ENCODE measurements around the gene SLC34A3.

The SLC34A3 gene

DNA sequence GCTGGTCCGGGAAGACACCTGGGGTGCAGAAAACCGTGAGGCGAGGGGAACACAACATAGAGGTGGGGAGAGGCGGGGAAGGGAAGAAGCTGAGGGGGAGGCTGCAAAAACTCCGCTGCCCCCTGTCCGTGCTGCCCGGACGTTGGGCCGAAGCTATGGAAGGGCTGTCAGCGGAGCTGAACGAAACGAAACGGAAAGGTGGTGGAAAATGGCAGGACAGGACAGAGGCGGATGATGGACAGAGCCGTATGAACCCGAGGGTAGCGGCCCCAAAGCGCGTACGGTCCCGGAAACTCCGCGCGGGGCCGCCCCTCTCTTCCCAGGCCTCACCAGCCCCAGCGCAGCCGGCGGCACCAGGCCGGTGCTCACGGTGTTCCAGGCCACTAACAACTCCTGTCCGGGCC is 42.6 kb upstream of the SLC34A3 start:
- peak overlapping the region; percentile 93 to 100 (median 99) for H3K4me2 ChIP-seq
- no peaks in the 10 kb centered on the region for H3K9me3 ChIP-seq (replicated peaks in 1 of 11)
- peaks cover 48 to 66% (median 59%) of the 10 kb centered on the region in 10 experiments for H3K4me1 ChIP-seq
- H3K4me3 ChIP-seq: peak overlapping the region; percentile 83 to 99 (median 98)
- H3K27ac ChIP-seq: peak overlapping the region; percentile 82 to 94 (median 89)
- H3K9ac ChIP-seq: peak overlapping the region; percentile 86 to 95 (median 93)
- no peaks in the 10 kb centered on the region for H3K27me3 ChIP-seq
- H4K20me1 ChIP-seq: peaks cover 12 to 93% (median 79%) of the 10 kb centered on the region in 11 experiments; a peak in 21 of 22 replicates
- TF ChIP-seq Cebpa-rat (IDR thresholded peaks at IDR 0.05): no peak
- peaks cover 47 to 81% (median 68%) of the 10 kb centered on the region in 11 experiments for H3K36me3 ChIP-seq

DNA sequence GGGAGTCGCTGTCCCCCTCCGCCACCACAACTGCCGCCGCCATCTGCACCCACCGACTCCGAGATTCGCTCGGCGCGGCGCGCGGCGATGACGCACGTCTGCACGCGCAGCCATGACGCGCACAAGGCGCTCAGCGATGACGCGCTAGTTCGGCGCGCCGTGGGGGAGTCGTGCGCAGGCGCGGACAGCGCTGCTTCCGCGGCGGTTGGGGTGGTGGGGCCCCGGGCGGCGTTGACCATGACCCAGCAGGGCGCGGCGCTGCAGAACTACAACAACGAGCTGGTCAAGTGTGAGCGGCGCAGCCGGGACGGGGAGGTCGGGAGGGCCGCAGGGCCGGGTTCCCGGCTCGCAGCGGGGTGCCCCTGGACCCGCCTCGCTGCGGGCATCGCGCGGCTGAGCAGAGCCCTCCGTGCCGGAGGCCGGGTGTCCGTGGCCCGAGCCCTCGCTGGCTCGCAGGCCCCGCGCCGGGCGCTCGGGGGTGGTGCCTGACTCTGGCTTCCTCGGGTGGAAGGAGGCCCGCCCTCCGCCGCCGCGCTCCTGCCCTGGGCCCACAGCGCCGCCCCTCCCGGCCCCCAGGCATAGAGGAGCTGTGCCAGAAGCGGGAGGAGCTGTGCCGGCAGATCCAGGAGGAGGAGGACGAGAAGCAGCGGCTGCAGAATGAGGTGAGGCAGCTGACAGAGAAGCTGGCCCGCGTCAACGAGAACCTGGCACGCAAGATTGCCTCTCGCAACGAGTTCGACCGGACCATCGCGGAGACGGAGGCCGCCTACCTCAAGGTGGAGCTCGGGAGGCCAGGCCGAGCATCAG is 42.0 kb upstream of the SLC34A3 start, which contains the start of the genes ANAPC2 and SSNA1:
ANAPC2 (minus strand) TSS at position 71 of the 807 bp plus-strand sequence; CDS start at position 43, 28 bp downstream.
SSNA1 (plus strand) TSS at position 187 of the 807 bp plus-strand sequence; CDS start at position 238, 51 bp downstream.
- H3K4me2 ChIP-seq: peak within 1 kb of the TSS; percentile 93 to 100 (median 100)
- H3K36me3 ChIP-seq: peaks cover 41 to 80% (median 62%) of the 10 kb centered on the region in 11 experiments
- peaks cover 12 to 96% (median 83%) of the 10 kb centered on the region in 11 experiments; a peak in 21 of 22 replicates for H4K20me1 ChIP-seq
- no peak for TF ChIP-seq Cebpa-rat (IDR thresholded peaks at IDR 0.05)
- no peaks in the 10 kb centered on the region for H3K27me3 ChIP-seq
- H3K9ac ChIP-seq: peak within 1 kb of the TSS; percentile 86 to 95 (median 93)
- no peaks in the 10 kb centered on the region for H3K9me3 ChIP-seq (replicated peaks in 1 of 11)
- H3K4me3 ChIP-seq: peak within 1 kb of the TSS; percentile 83 to 99 (median 98)
- H3K27ac ChIP-seq: peak within 1 kb of the TSS; percentile 82 to 94 (median 89)
- H3K4me1 ChIP-seq: peaks cover 48 to 70% (median 60%) of the 10 kb centered on the region in 10 experiments

DNA sequence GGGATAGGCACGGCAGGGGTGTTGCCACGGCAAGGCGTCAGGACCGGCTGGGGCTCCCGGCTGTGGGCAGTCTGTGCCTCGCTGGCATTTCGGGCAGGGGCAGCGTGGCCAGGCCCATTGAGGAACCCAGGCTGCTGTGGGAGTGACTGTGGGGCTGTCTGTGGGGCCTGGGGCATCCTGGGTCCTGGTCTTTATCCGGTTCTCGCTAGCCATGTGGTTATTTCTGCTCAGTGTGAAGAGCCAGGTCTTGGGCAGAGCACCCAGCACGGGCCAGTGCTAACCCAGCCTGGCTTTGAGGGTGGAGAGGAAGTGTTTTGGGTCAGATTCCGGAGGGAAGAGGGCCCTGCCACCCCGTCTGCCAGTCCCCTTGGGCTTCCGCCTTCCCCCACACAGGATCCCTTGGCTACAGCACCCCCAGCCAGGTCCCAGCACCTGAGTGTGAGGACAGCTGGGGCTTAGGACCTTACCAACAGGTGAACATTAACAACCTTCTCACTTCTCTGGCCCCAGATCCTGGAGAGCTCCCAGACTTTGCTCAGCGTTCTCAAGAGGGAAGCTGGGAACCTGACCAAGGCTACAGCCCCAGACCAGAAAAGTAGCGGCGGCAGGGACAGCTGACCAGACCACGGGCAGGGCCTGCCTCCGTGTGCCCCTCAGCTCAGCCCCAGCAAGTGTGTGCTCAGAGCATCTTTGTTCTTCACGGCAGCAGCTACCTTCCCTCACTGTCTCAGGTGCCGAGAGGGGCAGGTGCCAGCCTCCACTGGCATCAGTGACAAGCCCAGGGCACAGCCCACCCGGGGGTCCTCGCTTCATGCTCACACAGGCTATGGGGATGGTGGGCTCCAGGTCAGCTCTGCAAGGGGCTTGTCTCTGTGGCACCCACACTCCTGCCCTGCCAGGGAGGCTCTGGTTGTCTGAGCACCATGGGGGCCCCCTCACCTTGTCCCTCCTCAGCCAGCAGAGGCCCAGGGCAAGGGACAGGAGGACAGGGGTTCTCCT is 41.1 kb upstream of the SLC34A3 start:
- peak overlapping the region; percentile 82 to 94 (median 89); a peak in 21 of 22 replicates for H3K27ac ChIP-seq
- H3K27me3 ChIP-seq: no peaks in the 10 kb centered on the region
- H3K9ac ChIP-seq: peak overlapping the region; percentile 86 to 95 (median 93)
- H4K20me1 ChIP-seq: peaks cover 12 to 96% (median 85%) of the 10 kb centered on the region in 11 experiments; a peak in 21 of 22 replicates
- no peak for TF ChIP-seq Cebpa-rat (IDR thresholded peaks at IDR 0.05)
- peaks cover 48 to 79% (median 65%) of the 10 kb centered on the region in 10 experiments for H3K4me1 ChIP-seq
- H3K4me2 ChIP-seq: peak overlapping the region; percentile 92 to 100 (median 100)
- peaks cover 32 to 76% (median 53%) of the 10 kb centered on the region in 11 experiments for H3K36me3 ChIP-seq
- H3K4me3 ChIP-seq: peak overlapping the region; percentile 83 to 99 (median 98)
- no peaks in the 10 kb centered on the region for H3K9me3 ChIP-seq (replicated peaks in 1 of 11)

DNA sequence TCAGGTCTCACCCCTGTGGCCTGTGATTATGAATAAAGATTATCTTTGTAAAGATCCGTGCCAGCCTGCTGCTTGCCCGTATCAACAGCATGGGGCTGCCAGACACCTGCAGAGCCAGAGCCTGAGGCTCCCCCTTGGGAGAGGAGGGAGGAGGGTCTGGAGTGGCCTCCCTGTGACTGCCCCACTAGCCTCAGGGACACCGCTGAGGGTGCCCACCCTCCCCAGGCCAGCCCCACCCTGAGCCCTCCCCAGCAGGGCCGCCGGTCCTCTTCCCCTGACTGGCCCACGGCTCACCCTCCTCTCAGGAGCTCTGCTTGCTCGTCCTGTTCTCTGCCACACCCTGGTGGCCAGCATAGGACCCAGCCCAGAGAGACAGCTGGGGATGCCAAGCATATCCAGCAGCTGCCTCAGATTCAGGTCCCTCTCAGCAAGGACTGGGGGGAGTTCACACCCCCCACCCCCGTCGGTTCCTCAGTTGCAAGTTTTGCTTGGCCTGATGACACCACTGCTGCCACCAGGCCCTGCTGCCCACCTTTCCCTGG is 40.3 kb upstream of the SLC34A3 start:
- Histone ChIP-seq H3K4me3 (peak overlapping the region; percentile 83 to 99 (median 98); a peak in 18 of 20 replicates), H3K27ac (peak overlapping the region in 9 of 11 experiments; percentile 82 to 94 (median 89); a peak in 13 of 22 replicates)

DNA sequence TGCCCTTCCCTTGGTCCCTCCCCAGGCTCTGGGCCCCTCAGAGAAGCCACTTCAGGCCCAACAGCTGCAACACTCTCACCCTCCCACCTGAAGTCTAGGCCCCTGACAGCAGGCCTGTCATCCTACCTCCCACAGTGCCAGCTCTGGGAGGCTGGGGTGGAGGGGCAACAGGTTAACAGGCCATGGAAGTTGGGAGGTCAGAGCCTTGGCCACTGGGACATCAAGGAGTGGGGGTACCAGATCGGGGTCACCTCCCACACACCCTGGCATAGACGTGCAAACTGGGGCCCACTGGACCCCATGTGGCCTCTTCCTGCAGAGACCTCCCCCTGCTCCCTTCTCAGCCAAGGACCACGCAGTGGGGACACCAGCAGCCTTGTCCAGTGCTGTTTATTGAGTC is 39.5 kb upstream of the SLC34A3 start:
- Histone ChIP-seq H3K4me2 (peak overlapping the region; percentile 92 to 100 (median 100); a peak in 21 of 22 replicates), H3K27ac (peak overlapping the region in 8 of 11 experiments; percentile 5 to 49 (median 17); a peak in 7 of 22 replicates), H3K4me1 (peaks cover 42 to 81% (median 61%) of the 10 kb centered on the region in 10 experiments), H3K36me3 (peaks cover 16 to 74% (median 41%) of the 10 kb centered on the region in 11 experiments), H3K27me3 (no peaks in the 10 kb centered on the region), H3K9ac (peak overlapping the region; percentile 43 to 95 (median 93); a peak in 19 of 22 replicates), H3K4me3 (peak overlapping the region in 3 of 10 experiments; percentile 32 to 99 (median 98); a peak in 4 of 20 replicates), H3K9me3 (replicated peaks in 1 of 11) (no peaks in the 10 kb centered on the region), H4K20me1 (peaks cover 12 to 96% (median 83%) of the 10 kb centered on the region in 11 experiments; a peak in 21 of 22 replicates)
- no peak for TF ChIP-seq Cebpa-rat (IDR thresholded peaks at IDR 0.05)

More for the DNA sequence above, 40.3 kb upstream of the SLC34A3 start:
- H3K36me3 ChIP-seq: peaks cover 24 to 76% (median 45%) of the 10 kb centered on the region in 11 experiments
- no peak for TF ChIP-seq Cebpa-rat (IDR thresholded peaks at IDR 0.05)
- peak overlapping the region; percentile 86 to 95 (median 93) for H3K9ac ChIP-seq
- peaks cover 12 to 96% (median 83%) of the 10 kb centered on the region in 11 experiments; a peak in 21 of 22 replicates for H4K20me1 ChIP-seq
- peak overlapping the region; percentile 92 to 100 (median 100) for H3K4me2 ChIP-seq
- no peaks in the 10 kb centered on the region for H3K27me3 ChIP-seq
- peaks cover 48 to 83% (median 66%) of the 10 kb centered on the region in 10 experiments for H3K4me1 ChIP-seq
- H3K9me3 ChIP-seq (replicated peaks in 1 of 11): no peaks in the 10 kb centered on the region

DNA sequence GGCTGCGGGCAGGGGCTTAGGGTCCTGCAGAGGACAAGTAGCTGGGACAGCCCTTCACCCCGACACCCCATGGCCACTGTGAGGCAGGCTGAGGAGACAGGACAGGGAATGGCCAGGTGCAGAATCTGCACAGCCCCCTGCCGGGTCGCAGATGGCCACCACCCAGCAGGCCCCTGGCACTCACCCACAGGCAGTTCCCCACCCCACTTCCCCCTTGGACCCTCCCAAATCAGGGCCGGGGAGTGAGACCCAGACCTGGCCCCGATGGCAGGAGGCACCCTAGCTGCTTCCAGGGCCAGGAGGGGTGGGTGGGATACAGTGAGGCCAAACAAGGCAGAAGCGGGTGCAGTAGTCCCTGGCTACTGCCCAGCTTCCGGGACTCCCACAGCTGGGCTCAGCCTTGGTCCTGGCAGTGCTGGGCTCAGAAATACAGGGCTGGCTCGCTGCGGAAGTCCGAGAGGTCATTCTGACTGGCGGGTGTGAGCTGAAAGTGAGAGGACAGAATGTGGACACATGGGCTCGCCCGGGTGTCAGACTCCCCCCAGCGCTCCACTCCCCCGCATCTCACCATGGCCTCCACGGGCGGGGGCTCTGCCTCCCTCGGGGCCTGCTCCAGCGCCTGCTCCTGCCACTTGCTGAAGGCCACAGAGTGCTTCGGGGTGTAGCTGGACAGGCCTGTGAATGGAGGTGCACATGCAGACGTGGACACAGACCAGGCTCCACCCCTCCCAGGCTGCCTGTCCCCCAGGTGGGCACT is 38.8 kb upstream of the SLC34A3 start:
- H3K9ac ChIP-seq: peak overlapping the region in 10 of 11 experiments; percentile 43 to 95 (median 93); a peak in 17 of 22 replicates
- no peak overlapping the region; a peak in 2 of 22 replicates for H3K27ac ChIP-seq
- peak overlapping the region; percentile 92 to 100 (median 100); a peak in 18 of 22 replicates for H3K4me2 ChIP-seq
- no peak for TF ChIP-seq Cebpa-rat (IDR thresholded peaks at IDR 0.05)
- no peaks in the 10 kb centered on the region for H3K27me3 ChIP-seq
- H4K20me1 ChIP-seq: peaks cover 12 to 96% (median 83%) of the 10 kb centered on the region in 11 experiments; a peak in 21 of 22 replicates
- H3K4me1 ChIP-seq: peaks cover 36 to 80% (median 57%) of the 10 kb centered on the region in 10 experiments
- peaks cover 15 to 68% (median 34%) of the 10 kb centered on the region in 11 experiments; a peak in 21 of 22 replicates for H3K36me3 ChIP-seq
- H3K9me3 ChIP-seq (replicated peaks in 1 of 11): no peaks in the 10 kb centered on the region
- no peak overlapping the region; a peak in 1 of 20 replicates for H3K4me3 ChIP-seq

DNA sequence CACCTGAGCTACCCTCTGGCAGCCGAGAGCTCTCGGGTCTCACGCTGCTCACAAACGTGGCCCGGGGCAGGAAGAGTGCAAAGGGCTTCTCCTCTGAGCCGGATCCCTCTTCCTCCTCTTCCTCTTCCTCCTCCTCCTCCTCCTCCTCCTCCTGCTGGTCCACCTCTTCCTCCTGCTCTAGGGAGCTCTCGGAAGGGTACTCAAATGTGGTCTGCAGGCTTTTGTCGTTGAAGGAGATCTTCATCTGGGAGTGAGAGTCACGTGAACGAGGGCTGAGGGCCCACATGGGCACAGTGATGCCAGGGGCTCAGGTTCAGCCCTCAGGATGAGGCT is 38.3 kb upstream of the SLC34A3 start:
- H3K36me3 ChIP-seq: peaks cover 15 to 63% (median 30%) of the 10 kb centered on the region in 11 experiments; a peak in 20 of 22 replicates
- no peak for TF ChIP-seq Cebpa-rat (IDR thresholded peaks at IDR 0.05)
- no peak overlapping the region; a peak in 1 of 22 replicates for H3K27ac ChIP-seq
- peak overlapping the region in 9 of 11 experiments; percentile 15 to 95 (median 88); a peak in 12 of 22 replicates for H3K9ac ChIP-seq
- H3K4me3 ChIP-seq: no peak overlapping the region
- H4K20me1 ChIP-seq: peaks cover 13 to 96% (median 83%) of the 10 kb centered on the region in 11 experiments; a peak in 21 of 22 replicates
- no peaks in the 10 kb centered on the region for H3K9me3 ChIP-seq (replicated peaks in 1 of 11)
- peaks cover 33 to 79% (median 57%) of the 10 kb centered on the region in 10 experiments for H3K4me1 ChIP-seq
- H3K27me3 ChIP-seq: no peaks in the 10 kb centered on the region
- H3K4me2 ChIP-seq: peak overlapping the region in 3 of 11 experiments; percentile 100; a peak in 3 of 22 replicates

All from BLaER1 treated with 17β-estradiol and CSF1 and Interleukin-3, amounts not matched to agents 10 nM and 100 nM (cell line).